ENCODE results near the gene TRAK1.

Gene TRAK1

DNA sequence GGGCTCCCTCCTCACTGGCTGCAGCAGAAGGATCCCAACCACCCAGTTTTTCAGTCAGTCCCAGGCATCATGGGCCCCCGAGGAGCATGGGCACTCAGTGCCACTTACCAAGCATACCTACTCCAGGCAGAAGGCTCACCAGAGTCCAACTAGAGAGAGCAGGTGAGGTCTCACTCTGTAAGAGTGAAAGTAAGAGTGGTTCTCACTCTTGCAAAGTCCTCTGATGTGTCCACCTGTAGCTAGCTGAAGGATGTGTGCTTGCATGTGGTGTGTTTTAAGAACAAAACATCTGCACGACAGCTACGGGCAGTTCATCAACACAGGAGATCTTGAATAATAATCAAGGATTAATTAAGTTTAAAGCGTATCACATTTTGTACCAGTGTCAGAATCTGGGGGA, 125.1 kb downstream of the TRAK1 start:
- TF ChIP-seq GATA2 (IDR thresholded peaks at IDR 0.05; ENCODE audit: low read depth, low read length) (no peak), GATA3 (IDR thresholded peaks at IDR 0.05; ENCODE audit: low read depth, low read length) (no peak)

- TF ChIP-seq GATA3 (IDR thresholded peaks at IDR 0.05; ENCODE audit: low read depth, low read length) (no peak), GATA2 (IDR thresholded peaks at IDR 0.05; ENCODE audit: low read depth, low read length) (no peak)
Observed at GRCh38 chr3:42216931-42217333, 125.8 kb downstream of the TRAK1 start.

DNA sequence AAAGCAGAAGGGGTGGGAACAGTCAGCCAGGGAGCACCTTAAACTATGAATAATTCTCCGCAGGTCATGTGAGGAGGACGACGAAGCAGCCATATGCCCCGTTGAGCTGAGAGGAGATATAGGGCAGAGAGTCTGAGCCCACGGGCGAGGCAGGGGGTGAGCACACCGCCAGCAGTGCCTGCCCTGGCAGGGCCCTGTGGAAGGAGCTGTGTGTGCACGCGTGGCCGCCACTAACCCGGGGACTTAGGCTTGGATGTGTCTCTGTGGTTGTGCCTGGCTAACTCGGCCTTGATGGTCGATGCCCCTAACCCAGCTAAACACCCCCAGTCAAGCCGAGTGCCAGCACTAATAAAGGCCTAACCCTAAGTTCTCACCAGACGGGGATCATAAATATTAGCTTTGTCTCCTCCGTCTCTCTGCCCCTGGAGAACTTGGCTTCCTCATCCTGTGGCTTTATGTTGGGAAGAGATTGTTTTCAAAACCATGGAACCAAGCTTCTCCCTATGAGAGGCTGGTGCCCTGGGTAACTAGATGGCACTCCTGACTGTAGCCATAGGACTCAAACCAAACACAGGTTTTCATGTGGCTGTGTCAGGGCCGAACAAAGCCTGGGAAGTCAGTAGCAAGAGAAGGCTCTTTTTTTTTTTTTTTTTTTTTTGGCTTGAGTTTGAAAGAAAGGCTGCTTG, 129.4 kb downstream of the TRAK1 start:
- TF ChIP-seq GATA2 (IDR thresholded peaks at IDR 0.05; ENCODE audit: low read depth, low read length) (no peak), GATA3 (IDR thresholded peaks at IDR 0.05; ENCODE audit: low read depth, low read length) (no peak)

DNA sequence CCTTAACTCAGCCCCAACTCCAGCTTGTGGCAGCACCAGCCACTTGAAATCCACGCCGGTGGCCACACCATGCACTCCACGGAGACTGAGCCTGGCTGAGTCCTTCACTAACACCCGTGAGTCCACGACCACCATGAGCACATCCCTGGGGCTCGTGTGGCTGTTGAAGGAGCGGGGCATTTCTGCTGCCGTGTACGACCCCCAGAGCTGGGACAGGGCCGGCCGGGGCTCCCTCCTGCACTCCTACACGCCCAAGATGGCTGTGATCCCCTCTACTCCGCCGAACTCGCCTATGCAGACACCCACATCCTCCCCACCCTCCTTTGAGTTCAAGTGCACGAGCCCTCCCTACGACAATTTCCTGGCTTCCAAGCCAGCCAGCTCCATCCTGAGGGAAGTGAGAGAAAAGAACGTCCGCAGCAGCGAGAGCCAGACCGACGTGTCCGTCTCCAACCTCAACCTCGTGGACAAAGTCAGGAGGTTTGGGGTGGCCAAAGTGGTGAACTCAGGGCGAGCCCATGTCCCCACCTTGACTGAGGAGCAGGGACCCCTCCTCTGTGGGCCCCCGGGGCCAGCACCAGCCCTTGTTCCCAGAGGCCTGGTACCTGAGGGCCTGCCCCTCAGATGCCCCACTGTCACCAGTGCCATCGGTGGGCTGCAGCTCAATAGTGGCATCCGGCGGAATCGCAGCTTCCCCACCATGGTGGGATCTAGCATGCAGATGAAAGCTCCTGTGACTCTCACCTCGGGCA, 132.0 kb downstream of the TRAK1 start:
- TF ChIP-seq GATA3 (IDR thresholded peaks at IDR 0.05; ENCODE audit: low read depth, low read length) (no peak), GATA2 (IDR thresholded peaks at IDR 0.05; ENCODE audit: low read depth, low read length) (no peak)

DNA sequence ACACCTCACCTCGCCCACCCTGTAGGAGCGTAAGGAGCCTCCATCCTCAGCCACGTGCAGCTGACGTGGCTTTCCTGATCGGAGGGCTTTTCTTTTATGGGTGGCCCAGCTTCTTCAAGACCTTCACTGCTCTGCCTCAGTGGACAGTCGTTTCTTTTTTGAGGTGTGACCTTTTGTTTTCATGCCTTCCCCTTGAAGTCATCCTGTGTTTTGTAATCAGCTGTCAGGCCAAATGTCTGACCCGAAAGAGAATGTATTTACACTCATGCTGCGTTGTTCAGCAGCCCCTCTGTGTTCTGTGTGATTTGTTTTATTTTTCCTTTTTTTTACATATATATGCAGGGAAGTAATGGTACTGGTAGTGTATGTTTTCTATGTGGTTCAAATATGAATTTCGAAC, 133.0 kb downstream of the TRAK1 start:
- no peak for TF ChIP-seq GATA3 (IDR thresholded peaks at IDR 0.05; ENCODE audit: low read depth, low read length)
- TF ChIP-seq GATA2 (IDR thresholded peaks at IDR 0.05; ENCODE audit: low read depth, low read length): no peak

DNA sequence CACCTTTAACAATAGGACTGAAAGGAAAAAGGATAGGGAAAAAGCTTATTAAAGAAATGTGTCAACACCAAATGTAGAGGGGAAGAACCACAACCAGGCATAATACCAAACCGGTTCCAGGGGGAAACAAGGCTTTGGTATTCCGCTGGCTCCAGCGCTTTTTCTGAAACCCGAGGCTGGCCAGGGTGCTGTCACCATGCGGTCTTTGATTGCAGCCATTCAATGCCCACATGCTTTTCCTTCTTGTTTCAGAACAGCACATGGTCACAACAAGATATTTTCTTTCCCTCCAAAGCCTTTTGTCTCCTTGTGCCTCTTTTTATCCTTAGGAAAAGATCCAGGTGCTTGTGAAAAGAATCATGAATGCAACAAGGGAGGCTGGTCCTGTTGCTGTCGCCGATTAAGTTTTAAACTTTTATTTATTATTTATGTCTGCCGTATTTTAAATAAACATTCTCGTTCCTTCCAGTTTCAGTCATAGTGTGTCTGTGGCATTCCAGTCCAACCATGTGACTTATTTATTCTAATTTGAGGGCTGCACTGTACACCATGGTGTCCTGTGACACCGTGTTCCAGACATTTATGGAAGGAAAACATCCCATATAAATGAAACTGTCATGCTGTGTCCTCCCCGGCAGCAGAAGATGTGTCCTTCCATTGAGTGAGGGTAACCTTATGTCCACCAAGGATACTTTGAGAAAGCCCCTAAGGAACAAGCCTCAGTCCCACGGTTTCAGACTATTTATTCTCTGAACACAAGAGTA, 133.7 kb downstream of the TRAK1 start:
- TF ChIP-seq GATA3 (IDR thresholded peaks at IDR 0.05; ENCODE audit: low read depth, low read length) (no peak), GATA2 (IDR thresholded peaks at IDR 0.05; ENCODE audit: low read depth, low read length) (no peak)

GRCh38 chr3:42225486-42226363, 134.6 kb downstream of the TRAK1 start:
- TF ChIP-seq GATA3 (IDR thresholded peaks at IDR 0.05; ENCODE audit: low read depth, low read length) (no peak), GATA2 (IDR thresholded peaks at IDR 0.05; ENCODE audit: low read depth, low read length) (no peak)

- TF ChIP-seq GATA2 (IDR thresholded peaks at IDR 0.05; ENCODE audit: low read depth, low read length): no peak
Observed at GRCh38 chr3:42226470-42227425, 135.6 kb downstream of the TRAK1 start.

- TF ChIP-seq GATA3 (IDR thresholded peaks at IDR 0.05; ENCODE audit: low read depth, low read length) (no peak), GATA2 (IDR thresholded peaks at IDR 0.05; ENCODE audit: low read depth, low read length) (no peak)
Observed at GRCh38 chr3:42228796-42229195, 137.6 kb downstream of the TRAK1 start.

GRCh38 chr3:42229266-42229941, 138.2 kb downstream of the TRAK1 start:
- no peak for TF ChIP-seq GATA2 (IDR thresholded peaks at IDR 0.05; ENCODE audit: low read depth, low read length)
- TF ChIP-seq GATA3 (IDR thresholded peaks at IDR 0.05; ENCODE audit: low read depth, low read length): no peak

DNA sequence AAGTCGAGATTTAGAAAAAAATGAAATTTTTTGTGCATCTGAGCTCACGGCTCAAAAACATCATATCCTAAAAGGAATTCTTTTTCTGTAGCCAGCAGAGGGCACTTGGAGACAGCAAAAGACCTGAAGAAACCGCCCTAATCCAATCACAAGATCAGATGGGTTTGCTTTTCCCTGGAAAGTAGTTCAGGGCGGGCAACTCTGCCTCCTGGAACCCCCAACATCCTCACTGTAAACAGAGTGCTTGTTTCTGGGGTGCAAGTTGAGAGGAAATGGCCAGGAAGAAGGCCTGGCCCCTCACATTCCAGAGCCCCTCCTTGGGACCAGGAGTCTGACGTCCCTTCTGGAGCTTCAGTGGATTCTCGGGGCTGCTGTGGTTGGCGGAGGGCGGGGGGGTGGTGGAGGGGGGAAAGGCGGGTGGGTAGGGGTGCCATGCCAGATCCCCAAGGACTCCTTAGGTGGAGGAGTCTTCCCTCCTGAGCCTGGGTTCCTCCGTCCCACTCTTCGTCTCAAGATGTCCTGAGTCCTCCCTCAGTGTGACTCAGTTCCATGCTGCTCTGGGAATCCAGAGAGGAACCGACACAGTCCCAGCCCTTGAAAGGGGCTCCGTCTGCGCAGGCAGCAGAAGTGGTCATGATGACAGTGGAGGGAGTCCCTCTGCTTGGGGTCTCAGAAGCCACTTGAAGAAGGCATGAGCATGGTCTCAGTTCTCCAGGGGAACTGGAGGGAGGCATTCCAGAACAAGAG, 139.0 kb downstream of the TRAK1 start:
- TF ChIP-seq GATA3 (IDR thresholded peaks at IDR 0.05; ENCODE audit: low read depth, low read length) (no peak), GATA2 (IDR thresholded peaks at IDR 0.05; ENCODE audit: low read depth, low read length) (no peak)

- TF ChIP-seq GATA2 (IDR thresholded peaks at IDR 0.05; ENCODE audit: low read depth, low read length): no peak
- TF ChIP-seq GATA3 (IDR thresholded peaks at IDR 0.05; ENCODE audit: low read depth, low read length): no peak
Observed at GRCh38 chr3:42230860-42231259, 139.7 kb downstream of the TRAK1 start.

All from SH-SY5Y (cell line).